NT2/D1 (cell line): ENCODE results near the gene GALNT4.

ENCODE experiments used
- DNase-seq: peaks from one replicate; pipeline ENCODE4 v3.0.0-alpha.2; 2011; ENCODE audit warnings: low read depth, low spot score
- H3K27me3 ChIP-seq: 2 replicates; pipeline ENCODE4 v1.6.0; 2011; ENCODE audit warnings: mild to moderate bottlenecking; ENCODE audit not compliant: insufficient read length, insufficient read depth
- H3K36me3 ChIP-seq: 2 replicates; pipeline ENCODE4 v1.6.1; 2011; ENCODE audit warnings: mild to moderate bottlenecking, low read length, mixed read lengths; ENCODE audit not compliant: insufficient read depth, insufficient read length
- H3K4me1 ChIP-seq: 2 replicates; pipeline ENCODE4 v1.5.1; 2011; ENCODE audit not compliant: insufficient read depth, insufficient read length
- H3K4me3 ChIP-seq: 2 replicates; pipeline ENCODE4 v1.5.1; 2011; ENCODE audit warnings: low read depth; ENCODE audit not compliant: insufficient read length
- H3K9ac ChIP-seq: 2 replicates; pipeline ENCODE4 v1.6.0; 2011; ENCODE audit warnings: low read depth; ENCODE audit not compliant: insufficient read length
- H3K9me3 ChIP-seq: 2 replicates; pipeline ENCODE4 v1.5.1; 2011; ENCODE audit warnings: mild to moderate bottlenecking, low read length; ENCODE audit not compliant: insufficient read depth
- SUZ12 ChIP-seq: IDR thresholded peaks from 2 replicates; pipeline ENCODE4 v1.6.1; 2011; ENCODE audit not compliant: insufficient read length, insufficient read depth; ENCODE audit errors: extremely low read depth
- YY1 ChIP-seq: IDR thresholded peaks from 2 replicates; pipeline ENCODE4 v1.6.1; 2011; ENCODE audit not compliant: insufficient read length, insufficient read depth
- ZNF274 ChIP-seq: IDR thresholded peaks from 2 replicates; pipeline ENCODE4 v1.6.1; 2011; ENCODE audit warnings: mild to moderate bottlenecking, low read depth, low read length

The GALNT4 gene

DNA sequence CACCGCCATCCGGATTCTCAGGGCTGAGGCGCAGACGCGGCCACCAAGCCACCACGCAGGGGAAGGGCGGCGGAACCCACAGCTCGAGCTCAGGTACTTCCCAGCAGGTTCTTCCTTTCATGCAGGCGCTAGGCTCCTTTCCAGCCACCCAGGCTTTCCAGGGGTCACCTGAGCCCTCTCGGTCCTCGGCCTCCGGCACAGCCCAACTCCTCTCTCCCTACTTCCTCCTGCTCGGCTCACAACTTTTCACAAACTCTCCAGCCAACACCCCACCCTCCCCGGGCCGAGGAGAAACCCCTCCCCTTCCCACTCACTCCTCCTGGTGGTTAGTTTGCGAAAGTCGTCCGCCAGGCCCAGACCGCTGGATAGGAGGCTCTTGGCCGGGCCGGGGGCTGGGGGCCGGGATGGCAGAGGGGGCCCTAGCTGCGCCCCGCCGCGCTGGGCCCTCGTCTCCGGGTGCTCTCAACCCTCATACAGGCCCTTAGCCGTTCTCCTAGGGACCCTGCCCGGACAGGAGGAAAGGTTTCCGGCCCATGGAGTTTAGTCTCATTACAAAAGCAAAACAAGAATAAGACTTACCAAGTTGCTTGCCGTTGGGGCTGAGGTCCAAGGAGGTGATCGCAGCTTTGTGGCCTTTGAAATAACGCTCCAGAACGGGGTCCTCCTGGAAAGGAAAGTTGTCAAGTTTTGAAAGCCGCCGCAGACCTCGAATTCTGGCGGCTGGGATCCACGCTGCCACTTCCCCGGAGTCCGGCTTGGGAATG lies at the start of gene GALNT4:
GALNT4 (minus strand) TSS at position 256 of the 764 bp plus-strand sequence; CDS start at position 9, 247 bp downstream.
- Histone ChIP-seq H3K9me3 (no peaks in the 10 kb centered on the region), H3K4me1 (no peaks in the 10 kb centered on the region), H3K4me3 (peak within 1 kb of the TSS; percentile 77), H3K9ac (peak within 1 kb of the TSS; percentile 87), H3K27me3 (no peaks in the 10 kb centered on the region), H3K36me3 (peaks cover 12% of the 10 kb centered on the region)
- no peak for TF ChIP-seq SUZ12
- no peak for TF ChIP-seq YY1
- TF ChIP-seq ZNF274 = no peak
- peak; percentile 71 for DNase-seq

DNA sequence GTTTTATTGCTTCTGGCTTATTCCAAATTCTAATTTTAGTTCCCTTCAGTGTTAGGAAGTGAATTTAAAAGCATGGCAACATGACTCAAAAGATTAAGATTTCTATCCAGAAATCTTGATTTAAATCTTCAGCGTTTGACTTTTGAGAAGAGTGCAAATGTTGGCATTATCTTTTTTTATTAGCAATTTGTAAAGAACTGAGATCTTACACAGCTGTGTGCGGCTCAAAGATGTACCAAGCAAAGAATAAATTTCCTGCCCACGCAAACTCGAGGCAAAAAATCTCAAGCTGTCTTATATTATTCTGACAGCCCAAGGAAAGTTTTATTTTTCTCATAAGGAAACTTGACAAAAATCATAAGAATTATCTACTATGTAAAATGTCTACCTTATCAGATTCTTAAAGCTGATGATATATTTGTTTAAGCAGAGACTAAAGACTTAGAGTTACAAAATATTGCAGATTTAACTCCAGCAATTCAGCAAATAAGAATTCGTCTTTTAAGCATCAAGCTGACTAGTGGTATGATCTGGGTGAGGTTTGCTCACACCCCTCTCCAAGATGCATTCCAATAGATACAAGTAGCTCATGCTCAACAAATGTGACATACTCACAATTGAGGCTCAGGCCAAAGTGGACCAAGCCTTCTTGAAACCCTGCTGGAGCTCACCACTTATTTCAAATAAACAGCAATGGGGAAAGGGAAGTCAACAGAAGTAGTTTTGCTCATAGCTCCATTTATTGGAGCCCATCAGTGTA lies 48.6 kb upstream of the GALNT4 start:
- H3K4me3 ChIP-seq = no peak overlapping the region
- no peaks in the 10 kb centered on the region for H3K27me3 ChIP-seq
- no peak overlapping the region for H3K9ac ChIP-seq
- no peaks in the 10 kb centered on the region for H3K36me3 ChIP-seq
- TF ChIP-seq ZNF274 = no peak
- no peaks in the 10 kb centered on the region for H3K4me1 ChIP-seq
- H3K9me3 ChIP-seq = no peaks in the 10 kb centered on the region
- DNase-seq = no peak

DNA sequence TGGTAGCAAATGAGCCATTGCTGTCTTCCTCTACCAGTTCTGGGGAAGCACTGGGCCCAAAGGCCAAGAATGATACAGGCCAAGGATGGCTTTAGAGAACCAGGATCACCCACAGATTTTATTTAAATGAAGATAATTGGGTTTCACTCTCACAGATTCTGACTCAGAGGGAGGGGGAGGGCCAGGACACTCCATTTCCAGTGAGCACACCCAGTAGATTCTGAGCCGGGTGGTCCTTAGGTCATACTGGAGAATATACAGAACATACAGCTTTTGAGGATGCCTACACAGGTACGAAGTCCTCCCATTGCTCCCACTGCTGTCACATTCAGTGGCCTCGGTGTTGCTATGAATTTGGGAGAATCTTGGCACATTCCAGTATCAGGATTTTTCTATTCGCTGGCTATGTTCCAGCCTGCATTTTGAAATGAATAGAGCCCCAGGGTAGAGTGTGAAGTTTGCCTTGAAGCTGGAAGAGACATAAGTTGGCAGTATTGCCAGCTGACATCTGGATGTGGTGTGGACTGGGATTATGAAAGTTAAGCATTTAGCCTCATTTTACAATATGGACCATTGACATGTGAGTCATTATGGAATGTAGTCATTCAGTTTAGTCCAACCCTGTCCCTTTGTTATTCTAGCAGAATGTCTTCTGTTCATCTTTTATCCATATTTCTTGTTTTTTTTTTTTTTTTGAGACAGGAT lies 47.0 kb upstream of the GALNT4 start:
- Histone ChIP-seq H3K9ac (no peak overlapping the region), H3K4me3 (no peak overlapping the region), H3K27me3 (no peaks in the 10 kb centered on the region), H3K9me3 (no peaks in the 10 kb centered on the region), H3K36me3 (no peaks in the 10 kb centered on the region), H3K4me1 (no peaks in the 10 kb centered on the region)
- TF ChIP-seq SUZ12 = no peak
- no peak for TF ChIP-seq ZNF274
- no peak for TF ChIP-seq YY1
- DNase-seq = no peak

DNA sequence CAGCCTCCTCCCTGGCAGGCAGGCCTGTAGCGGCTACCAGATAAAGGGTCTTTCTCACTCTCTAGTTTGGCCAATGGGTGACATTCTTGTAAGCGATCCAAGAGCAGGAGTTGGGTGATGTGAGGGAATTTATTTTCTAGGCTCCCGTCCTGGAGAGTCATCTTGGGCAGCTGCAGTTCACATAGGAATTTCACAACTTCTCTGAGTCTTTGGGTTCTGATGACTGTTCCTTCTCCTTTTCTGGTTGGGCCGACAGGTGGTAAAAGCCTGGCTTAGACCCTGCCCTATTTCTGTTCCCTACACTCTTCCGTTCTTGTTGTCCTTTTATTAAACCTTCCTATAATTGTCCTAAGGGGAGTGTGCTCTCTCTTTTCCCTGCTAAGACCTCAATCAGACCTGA lies 43.9 kb upstream of the GALNT4 start:
- H3K9ac ChIP-seq = no peak overlapping the region
- TF ChIP-seq ZNF274 = no peak
- no peak for TF ChIP-seq YY1
- TF ChIP-seq SUZ12 = no peak
- no peaks in the 10 kb centered on the region for H3K4me1 ChIP-seq
- H3K4me3 ChIP-seq = no peak overlapping the region
- H3K9me3 ChIP-seq = no peaks in the 10 kb centered on the region
- no peaks in the 10 kb centered on the region for H3K36me3 ChIP-seq
- no peaks in the 10 kb centered on the region for H3K27me3 ChIP-seq
- DNase-seq = no peak

DNA sequence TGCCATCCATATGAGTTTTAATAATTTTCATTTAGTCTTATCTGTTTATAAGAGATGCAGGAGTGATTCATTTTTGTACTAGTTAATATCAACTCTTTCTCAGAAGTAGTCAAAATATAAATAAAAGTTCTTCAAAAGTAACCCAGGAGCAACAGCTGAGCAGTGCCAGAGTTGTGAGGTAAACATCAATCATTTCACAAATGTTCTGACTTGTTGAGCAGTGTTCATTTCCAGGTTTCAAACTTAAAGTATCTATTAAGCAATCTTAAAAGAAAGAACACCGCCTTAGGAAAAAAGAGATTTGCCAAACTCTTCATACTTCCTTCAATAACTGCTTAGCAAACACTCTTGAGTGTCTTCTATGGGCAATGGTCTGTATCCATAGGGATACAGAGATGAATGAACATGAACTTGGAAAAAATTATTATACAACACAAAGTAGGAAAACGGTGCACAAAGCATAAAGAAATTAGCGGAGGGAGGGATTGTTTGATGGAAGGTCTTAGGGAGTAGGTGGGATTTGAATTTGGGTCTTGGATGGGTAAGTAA lies 43.2 kb upstream of the GALNT4 start:
- DNase-seq = no peak
- H3K9me3 ChIP-seq = no peaks in the 10 kb centered on the region
- H3K36me3 ChIP-seq = no peaks in the 10 kb centered on the region
- H3K4me1 ChIP-seq = no peaks in the 10 kb centered on the region
- H3K4me3 ChIP-seq = no peak overlapping the region
- no peaks in the 10 kb centered on the region for H3K27me3 ChIP-seq
- TF ChIP-seq ZNF274 (no peak), SUZ12 (no peak), YY1 (no peak)
- H3K9ac ChIP-seq = no peak overlapping the region

DNA sequence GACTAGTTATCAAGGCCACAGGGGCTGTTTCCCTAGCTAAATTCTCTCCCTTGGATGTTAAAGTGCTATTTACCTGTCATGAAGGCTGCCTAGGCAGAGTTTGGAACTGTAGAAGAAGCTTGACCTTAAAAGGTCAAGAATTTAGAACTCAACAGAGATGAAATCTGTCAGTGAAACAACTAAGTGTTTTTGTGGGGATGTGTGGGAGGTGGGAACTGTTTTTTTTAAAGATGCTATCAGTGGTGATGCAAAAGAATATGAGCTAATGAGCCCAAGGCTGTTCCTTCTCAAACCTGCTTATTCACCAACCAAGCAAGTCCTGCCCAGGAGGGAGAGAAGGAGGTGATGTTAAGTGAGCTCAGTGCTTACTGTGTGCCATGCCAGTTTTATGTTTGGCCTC lies 42.0 kb upstream of the GALNT4 start:
- H3K27me3 ChIP-seq = no peaks in the 10 kb centered on the region
- no peaks in the 10 kb centered on the region for H3K4me1 ChIP-seq
- TF ChIP-seq YY1 (no peak), ZNF274 (no peak), SUZ12 (no peak)
- no peak overlapping the region for H3K4me3 ChIP-seq
- no peak for DNase-seq
- no peaks in the 10 kb centered on the region for H3K36me3 ChIP-seq
- H3K9me3 ChIP-seq = no peaks in the 10 kb centered on the region
- no peak overlapping the region for H3K9ac ChIP-seq

DNA sequence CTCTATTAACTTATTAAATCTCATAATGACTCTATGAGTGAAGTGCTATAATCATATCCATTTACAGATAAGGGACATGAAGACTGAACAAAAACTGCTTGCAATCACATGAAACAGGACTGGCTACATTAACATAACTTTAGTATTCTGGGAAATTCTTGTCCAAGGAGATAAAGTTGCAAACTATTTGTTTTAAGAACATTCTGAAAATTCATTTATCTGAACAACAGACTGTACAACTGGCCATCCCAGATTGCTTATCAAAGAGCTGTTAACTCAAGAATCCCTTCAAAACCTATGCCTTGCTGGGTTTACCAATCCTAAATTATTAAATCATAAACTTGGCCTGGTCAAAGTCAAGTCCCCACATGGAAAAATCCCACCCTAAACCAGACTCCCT lies 40.4 kb upstream of the GALNT4 start:
- TF ChIP-seq SUZ12 = no peak
- TF ChIP-seq YY1 = no peak
- no peak for DNase-seq
- H3K9me3 ChIP-seq = no peaks in the 10 kb centered on the region
- no peak overlapping the region for H3K9ac ChIP-seq
- H3K4me1 ChIP-seq = no peaks in the 10 kb centered on the region
- no peaks in the 10 kb centered on the region for H3K27me3 ChIP-seq
- no peak overlapping the region for H3K4me3 ChIP-seq
- no peaks in the 10 kb centered on the region for H3K36me3 ChIP-seq
